Stimulated activated CD8-positive, alpha-beta memory T cell treated with anti-CD3 and anti-CD28 coated beads, Interleukin-2, amount 100 ng/mL, for 48 hours (primary cell): Measurements from ENCODE around the gene PTPRG.

ENCODE experiments used
- DNase-seq, 2 donors: peaks; one replicate each; pipeline ENCODE4 v3.0.0-alpha.2; 2020; ENCODE audit warnings: low read depth in 2 of 2

PTPRG gene

DNA sequence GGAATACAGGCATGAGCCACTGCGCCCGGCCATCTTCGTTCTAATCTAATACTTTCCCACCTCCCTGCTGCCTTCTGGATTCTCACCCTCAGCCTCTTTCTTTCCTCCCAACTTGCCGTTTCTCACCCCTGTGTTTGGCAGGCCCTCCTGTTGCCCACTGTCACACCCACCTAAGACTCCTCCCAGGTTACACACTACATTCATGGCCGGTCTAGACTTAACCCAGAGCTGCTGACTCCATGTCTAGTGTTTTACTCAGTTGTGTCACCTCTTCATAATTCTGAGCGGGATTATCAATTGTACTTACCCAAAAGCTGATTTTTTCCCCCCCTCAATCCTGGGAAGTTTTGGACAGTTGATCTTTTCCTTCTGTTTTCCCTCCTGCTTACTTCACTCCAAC, 588.2 kb downstream of the PTPRG start:
- DNase-seq = no peak

DNA sequence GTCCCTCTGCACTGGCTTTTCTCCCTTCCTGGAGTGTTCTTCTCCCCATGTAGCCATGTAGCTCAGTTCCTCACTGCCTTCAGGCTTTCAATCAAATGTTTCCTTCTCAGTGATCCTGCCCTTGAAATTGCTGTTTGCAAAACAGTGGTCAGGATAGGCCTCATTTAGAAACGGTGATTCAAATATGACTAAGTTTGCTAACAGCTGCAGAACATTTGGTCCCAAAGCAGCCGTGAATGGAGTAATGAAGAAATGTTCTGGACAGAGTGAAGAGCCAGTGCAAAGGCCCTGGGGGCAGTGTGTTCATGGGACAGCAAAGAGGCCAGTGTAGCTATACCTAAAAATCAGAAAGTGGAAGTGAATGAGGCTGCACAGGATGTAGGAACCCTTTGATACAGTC, 588.6 kb downstream of the PTPRG start:
- DNase-seq = no peak

DNA sequence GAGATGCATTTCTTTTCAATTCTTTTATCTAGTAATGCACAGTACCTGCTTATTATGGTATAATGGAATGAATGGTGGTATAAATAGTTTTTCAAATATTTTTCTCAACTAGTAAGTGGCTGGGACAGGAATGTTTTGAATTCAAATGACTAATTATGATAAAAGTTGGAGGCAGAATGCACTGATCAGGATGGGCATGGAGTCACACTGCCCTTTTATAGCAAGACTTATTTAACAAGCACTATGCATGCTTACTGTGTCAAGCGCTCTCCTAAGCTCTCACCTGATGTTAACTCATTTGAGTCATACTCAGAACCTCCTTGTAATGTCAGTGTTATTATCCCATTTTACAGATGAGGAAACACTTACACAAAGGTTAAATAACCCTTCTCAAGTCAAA, 590.2 kb downstream of the PTPRG start:
- DNase-seq = no peak

DNA sequence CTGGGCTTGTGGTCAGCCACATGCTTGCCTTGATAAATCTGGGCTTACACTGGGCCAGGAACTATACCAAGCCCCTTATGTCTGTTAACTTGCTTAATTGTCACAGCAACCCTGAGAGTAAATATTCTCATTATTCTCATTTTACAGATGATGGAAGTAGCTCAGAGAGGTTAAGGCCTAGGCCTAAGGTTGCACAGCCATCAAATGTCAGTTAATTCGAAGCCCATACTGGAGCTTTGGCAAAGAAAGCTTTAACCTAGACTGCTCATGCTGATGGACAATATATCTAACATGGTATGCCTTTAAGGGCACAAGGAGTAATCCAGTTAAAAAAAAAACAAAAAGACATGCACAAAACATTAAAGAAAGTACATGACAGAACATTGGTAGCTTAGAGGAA, 591.9 kb downstream of the PTPRG start:
- DNase-seq = no peak

DNA sequence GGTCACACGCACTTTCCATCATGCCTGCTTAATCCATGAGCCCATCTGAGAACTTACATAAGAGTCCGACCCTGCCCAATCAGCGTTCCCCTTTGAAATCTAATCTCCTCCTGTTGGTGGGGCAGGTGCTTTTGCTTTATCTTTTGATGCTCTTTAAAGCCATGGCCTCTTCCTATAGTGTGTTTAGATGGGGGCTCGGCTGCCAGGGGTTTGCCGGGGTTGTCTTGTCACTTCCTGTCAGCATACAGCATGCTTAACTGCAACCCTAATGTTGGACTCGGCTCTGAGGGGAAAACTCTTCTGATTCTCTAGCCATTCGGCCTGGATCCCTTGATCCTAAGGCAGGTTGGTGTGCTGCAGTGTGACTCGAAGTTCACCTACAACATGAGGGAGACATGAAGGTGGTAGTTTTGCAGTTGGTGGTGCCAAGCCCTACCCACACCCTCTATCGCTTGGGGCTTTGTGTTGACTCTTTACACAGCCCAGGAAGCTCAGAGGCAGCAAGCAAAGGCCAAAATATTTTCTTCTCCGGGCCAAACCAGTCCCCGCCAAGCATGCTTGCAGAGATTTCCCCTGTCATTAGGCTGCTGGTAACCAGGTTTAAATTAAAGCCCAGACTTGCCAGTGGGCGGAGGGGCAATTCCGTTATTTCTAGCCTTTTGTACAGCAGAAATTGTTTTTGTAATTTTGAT, 593.2 kb downstream of the PTPRG start:
- DNase-seq = no peak

DNA sequence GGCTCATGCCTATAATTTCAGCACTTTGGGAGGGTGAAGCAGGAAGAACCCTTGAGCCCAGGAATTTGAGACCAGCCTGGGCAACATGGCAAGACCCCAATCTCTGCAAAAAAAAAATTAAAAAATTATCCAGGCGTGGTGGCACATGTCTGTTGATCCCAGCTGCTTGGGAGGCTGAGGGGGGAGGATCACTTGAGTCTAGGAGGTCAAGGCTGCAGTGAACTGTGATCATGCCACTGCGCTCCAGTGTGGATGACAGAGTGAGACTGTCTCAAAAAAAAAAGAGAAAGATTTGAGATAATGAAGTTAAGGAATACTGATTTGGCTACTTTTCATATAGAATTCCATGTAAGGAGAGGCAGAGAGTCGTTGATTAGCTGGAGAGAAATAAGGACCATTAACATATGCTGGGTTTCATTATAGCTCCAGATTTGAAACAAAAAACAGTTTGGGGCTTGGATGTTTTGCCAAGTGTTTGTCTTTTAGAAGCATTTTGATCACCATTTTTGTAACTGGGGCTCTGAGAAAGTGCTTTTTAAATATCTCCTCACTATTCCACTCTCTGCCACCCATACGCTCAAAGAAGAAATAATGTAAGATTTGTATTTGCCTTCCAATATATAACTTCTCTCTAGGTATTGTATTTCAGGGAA, 597.8 kb downstream of the PTPRG start:
- no peak for DNase-seq

DNA sequence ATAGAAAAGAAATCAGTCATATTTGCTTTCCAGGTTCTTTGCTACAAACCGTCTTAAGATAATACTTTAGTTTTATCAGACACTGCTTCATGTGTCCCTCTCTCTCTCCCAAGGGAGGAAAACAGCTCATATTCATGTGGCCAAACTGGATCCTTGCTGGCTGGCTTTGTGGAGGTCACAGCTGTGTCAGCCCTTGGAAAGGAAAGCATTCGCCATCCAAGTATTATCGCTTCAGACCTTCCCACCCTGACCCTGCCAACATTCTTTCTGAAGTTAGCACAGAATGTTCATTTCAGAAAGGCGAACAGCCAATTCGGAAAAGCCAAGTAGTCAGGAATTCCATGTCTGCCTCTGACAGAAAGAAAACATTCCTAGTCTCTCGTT, 598.3 kb downstream of the PTPRG start:
- no peak for DNase-seq

DNA sequence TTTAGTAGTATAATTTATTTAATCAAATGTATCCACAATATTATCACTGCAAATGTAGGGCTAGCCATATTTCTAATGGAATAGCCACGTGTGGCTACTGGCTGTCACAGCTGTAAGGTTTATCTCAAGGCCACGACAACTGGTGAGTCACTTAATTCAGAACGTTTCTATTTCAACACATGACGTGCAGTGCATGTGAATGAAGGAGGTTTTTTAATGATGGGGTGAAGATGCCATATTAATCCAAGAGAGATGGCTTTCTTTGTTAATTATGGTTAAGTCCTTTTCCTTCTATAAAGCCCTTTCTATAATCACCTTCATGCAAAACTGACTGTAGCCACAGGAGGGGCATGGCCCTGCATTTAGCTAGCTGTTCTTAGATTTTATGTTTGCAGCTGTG, 600.0 kb downstream of the PTPRG start:
- no peak for DNase-seq

DNA sequence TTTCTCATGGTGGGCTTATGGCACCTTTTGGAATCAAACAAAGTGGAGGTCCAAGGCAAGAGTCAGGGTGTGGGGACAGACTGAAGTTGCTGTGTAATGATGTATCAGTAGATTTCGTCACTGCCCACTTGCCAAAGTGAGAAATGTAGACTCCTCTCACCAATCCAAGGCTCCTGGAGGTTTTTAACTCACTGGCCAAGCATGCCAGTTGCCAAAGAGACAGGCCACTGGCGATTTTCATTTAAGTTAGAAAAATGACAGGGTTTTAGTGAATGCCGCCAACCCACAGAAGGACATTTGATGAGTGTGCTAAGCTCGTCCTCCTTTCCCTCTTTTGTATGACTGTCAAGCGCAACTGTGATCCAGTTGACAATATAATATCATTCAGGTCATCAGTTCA, 602.8 kb downstream of the PTPRG start:
- DNase-seq = no peak

DNA sequence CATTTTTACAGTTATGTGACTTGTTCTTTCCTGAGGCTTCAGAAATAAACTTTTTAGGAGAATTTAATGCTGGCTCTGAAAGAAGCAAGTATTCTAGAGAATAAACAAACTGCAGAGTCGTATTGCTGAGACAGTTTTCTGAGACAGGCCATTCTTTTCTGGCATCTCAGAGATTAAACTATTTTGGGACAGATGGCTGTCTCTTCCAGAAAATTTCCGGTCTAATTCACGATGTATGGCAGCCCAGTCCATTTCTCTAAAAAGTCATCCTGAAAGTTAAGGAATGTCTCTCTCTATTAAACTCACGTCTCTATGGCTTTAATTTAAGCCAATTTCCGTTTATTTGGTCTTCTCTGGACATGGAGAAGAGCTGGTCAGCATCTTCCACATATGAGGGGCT, 603.4 kb downstream of the PTPRG start:
- no peak for DNase-seq

DNA sequence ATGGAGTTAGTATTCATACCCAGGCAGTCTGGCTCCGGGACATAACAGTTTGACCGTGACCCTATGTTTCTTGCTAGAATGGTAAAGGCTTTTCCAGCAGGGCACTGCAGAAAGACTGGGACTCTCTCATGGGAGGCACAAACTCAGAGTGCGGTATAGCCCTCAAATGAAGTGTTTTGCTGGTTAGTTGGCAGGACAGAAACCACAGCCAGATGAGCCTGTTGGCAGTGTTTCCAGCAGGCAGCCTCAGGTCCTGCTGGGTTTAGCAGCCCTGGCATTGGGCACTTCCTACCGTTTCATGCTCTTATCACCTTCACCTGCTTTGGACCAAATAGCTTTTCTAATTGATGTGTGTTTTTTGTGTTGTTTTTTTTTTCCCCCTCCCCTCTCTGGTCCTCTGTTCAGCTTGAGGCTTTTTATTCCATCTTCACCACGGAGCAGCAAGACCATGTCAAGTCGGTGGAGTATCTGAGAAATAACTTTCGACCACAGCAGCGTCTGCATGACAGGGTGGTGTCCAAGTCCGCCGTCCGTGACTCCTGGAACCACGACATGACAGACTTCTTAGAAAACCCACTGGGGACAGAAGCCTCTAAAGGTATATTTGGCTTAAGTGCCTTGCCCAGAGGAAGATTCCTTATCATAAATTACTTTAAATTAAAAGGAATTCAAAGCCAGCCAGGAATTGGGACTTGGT, 606.3 kb downstream of the PTPRG start:
- DNase-seq = no peak

DNA sequence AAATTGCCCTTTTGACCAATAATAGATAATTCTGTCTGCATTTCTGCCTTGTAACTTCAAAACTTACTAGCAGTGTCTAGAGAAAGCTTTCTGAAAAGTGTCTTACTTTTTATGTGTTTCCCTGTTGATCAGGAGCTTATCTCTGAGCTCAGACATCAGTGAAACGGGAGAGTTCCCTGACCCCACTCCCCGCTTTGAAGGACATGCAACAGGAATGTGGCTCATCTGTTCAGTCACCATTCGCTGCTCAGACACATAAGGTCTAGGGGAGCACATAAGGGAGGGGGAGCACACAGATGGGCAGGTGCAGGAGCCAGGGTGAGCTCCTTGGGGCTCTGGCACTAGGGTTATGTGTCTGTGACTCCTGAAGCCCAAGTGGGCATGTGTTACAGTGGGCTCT, 607.0 kb downstream of the PTPRG start:
- DNase-seq = no peak

DNA sequence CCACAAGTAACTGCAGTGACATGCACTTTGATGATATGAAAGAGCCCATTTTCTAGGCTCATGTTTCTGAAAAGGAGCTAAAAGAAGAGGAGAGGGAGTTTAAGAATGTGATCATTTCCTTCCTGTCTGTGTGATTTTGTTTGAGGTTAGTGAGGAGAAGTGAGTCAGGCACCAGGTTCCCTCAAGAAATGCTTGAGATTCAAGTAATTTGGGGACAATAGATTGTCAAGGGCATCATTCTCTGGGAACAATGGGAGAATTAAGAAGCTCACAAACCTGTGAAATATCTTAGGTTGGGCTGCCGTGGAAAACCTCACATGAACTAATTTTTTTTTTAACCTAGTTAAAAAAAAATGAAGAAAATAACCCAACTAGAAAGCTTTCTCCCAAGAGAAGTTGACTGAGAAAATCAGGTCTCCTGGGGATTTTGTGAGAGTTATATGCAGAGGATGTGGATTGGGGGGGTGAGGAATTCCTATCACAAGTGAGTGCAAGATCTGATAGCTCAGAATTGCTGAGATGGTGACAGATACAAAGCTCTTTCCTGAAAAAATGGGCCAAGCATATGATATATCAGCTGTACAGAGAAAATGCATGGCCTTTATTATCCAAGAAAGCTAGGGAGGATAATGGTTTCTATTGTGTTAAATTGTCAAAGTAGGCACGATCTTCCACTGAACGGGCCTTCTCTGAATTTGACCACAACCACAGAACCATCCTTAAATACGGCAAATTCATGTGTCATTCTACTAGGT, 608.7 kb downstream of the PTPRG start:
- DNase-seq = no peak

DNA sequence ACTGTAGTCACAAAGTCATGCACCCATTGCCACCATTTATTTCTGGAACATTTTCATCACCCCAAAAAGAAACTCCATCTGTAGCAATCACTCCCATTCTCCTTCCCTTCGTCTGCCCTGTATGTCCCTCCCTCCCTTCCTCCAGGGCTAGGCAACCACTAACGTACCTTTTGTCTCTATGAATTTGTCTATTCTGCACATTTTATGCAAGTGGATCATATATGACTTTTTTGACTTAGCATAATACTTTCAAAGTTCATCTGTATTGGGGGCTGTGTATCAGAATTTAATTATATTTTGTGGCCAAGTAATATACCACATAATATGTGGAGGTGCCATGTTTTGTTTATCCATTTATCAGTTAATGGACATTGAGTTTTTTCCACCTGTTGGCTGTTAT, 610.4 kb downstream of the PTPRG start:
- no peak for DNase-seq

DNA sequence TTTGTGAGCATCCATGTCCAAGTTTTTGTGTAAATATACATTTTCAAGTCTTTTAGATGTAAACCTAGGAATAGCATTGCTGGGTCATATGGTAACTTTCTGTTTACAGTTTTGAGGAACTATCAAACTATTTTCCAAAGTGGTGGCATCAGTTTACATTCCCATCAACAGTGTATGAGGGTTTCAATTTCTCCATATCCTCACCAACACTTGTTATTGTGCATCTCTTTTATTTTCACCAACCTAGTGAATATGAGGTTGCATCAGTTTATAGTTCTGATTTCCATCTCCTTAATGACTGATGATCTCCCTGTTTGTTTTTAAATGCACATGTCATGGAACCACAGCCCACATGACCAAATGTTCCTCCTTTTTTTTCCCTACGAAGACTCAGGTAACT, 610.8 kb downstream of the PTPRG start:
- no peak for DNase-seq

DNA sequence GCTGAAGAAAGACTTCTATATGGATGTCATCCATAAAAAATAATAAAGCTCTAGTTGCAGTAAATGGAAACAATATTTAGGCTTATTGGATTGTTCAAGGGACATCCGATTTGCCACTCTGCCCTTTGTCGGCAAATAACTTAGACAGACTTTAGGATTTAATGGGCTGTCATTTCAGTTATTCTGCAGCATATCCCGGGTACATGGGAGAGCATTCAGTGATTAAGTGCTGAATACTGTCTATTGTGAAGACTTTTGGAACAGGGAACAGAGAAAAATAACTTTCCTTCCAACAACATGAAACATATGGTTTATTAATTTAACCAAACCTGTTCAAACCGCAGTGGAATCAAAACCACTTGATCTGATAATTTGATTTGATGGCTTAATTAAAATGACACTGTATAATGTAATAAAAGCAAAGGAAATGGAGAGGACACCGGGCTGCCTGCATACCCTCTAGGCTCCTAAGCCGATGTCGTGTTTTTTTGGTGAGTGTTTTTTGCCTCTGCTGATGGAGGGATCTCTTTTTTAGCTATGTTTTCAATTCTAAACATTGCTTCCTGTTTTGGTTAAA, 612.7 kb downstream of the PTPRG start:
- no peak for DNase-seq

DNA sequence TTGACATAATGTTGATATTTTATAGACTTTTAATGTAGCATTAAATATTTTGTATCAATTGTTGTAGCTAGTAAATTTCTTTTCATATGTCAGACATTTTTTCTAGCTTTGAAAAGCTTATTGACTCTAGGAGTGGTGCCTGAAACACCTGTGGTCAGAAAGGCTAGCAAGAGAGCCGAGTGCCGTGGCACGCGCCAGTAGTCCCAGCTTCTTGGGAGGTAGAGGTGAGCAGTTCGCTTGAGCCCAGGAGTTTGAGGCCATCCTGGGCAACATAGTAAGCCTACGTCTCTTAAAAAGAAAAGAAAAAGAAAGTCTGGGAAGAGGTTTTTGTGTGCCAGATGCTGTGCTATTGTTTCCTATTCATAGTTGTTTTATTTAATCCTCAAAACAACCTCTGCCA, 613.8 kb downstream of the PTPRG start:
- no peak for DNase-seq

DNA sequence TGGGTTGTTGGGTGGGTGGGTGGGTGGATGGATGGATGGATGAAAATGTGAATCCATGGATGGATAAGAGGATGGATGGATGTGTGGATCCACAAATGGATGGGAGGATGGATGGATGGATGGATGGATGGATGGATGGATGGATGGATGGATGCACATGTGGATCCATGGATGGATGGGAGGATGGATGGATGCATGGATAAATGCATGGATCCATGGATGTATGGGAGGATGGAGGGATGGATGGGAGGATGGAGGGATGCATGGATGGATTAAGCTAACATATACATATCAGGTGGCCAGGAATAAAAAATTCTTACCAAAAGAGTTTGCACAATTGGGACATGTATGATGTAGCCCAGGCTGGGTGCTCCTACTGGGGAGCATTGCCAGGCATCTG, 616.7 kb downstream of the PTPRG start:
- no peak for DNase-seq

DNA sequence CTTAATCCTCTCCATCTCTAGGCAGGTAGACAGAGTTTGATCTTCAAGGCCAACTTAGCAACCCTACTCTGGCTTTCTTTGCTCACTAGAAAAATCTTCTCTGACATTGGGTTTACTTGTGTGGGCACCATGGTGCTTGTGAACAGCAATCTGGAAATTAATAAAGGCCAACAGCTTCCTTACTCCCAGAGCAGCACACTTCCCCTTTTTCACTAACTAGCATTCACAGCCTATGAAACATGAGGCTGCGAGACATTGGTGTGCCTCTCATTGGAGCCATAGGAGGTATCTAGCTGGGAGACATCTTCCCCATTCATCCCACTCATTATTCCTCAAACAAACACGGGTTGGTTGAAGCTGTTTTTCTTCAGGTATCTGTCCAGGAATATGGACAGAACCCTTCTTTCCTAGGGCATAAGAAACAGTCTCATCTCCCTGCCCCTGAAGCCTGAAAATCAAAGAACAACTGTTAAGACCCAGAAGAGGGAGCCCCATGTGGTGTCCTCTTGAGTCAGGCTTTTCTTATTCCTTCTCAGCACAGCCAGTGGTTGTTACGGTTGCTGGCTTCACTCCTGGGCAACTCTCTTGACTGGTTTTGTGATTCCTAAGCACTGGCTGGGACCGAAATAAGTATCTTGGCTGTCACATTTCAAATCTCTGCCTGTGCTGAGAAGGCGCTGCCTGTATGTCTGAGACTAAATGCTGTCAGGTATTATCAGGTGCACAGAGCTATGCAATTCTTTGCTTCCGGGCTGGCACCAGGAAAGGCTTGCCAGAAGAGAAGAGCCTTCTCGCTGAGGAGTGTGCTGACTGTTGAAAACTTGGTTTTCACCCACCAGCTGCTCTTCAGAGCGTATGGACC, 617.6 kb downstream of the PTPRG start:
- DNase-seq = no peak

DNA sequence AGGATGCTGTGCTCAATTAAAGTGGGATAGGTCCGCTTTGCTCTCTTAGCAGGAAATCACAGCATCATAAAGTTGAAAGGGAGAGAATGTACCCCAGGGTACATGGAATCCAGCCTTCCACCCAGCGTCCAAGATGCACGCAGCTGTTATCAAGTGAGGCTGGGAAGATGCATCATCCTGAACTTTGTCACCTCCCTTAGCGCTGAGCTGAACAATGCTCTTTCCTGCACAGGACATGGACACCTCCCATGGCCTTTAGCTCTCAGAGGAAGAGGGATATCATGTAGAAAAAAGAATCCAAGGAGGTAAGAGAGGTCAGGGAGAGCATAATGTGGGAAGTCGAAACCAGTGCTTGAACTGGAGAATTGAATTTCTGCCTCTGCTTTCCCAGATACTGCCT, 619.1 kb downstream of the PTPRG start:
- no peak for DNase-seq

DNA sequence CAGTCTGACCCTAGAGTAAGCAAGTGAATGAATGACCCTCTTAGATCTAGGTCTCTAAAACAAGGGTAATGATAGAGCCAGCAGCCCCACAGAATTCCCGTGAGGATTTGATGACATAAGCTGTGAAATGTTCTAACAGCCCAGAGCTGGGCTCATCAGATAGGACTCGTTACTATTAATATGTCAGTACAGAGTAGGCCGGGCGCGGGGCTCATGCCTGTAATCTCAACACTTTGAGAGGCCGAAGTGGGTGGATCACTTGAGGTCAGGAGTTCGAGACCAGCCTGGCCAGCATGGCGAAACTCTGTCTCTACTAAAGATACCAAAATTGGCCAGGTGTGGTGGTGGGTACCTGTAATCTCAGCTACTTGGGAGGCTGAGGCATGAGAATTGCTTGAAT, 621.7 kb downstream of the PTPRG start:
- no peak for DNase-seq
